ENCODE data around the gene RALGDS. TPM values are rescaled to one million over a fixed set of nuclear protein-coding genes. Genes with fewer than 3 reads are reported as not detected.

Gene RALGDS
- total RNA-seq, 1 experiment from 2014 or later = 24.8 TPM

DNA sequence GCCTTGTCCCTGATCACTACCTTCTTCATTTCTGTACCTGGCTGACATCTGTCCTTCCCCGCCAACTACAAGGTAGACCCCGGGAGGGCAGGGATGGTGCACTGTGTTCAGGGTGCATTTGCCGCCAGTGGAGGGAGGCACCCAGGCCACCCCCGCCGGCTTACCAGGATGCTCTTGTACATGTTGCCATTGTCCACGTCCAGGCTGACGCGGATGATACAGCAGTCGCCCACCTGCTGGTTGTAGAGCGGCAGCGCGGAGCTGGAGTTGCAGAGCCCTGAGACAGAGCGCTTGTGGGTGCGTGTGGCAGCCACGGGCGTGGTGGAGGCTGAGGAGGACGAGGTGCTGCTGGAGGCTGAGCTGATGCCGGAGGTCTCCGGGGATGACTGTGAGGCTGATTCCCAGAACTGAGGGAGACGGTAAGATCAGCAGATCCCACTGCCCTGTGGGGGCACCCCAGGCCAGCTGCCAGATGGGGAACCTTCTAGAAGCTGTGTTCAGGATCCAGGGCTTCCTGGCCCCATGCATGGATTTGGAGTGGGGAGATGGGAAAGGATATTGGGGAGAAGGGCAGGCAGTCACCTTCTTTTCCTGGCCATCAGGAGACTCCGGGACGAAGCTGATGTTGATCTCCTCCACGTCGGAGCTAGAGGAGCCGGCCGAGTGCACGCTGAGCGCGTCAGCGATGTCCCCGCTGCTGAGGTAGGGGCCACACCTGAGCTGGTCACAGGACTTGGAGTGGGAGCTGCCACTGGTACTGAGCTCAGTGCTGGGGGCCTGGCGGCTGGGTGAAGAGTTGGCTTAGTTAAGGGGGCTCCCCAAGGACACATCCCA lies 19.5 kb downstream of the RALGDS start:
- Histone ChIP-seq H3K36me3 (ENCODE audit: low read depth) (peaks cover 20% of the 10 kb centered on the region), H2AFZ (no peak overlapping the region), H3K4me1 (replicated peaks; ENCODE audit: insufficient read depth) (peaks cover 12% of the 10 kb centered on the region), H3K27ac (no peak overlapping the region), H3F3A (ENCODE audit: insufficient read depth, low read depth) (no peaks in the 10 kb centered on the region), H4K20me1 (ENCODE audit: insufficient read depth) (no peaks in the 10 kb centered on the region), H3K9me2 (ENCODE audit: insufficient read depth) (no peaks in the 10 kb centered on the region), H3K9me3 (ENCODE audit: insufficient read depth, low read depth) (peaks cover 5% of the 10 kb centered on the region; the same call in 1 of the 2 replicates), H3K4me3 (no peak overlapping the region), H3K4me2 (no peak overlapping the region), H3K27me3 (ENCODE audit: insufficient read depth, low read depth) (no peaks in the 10 kb centered on the region), H3K79me2 (ENCODE audit: low read depth) (no peaks in the 10 kb centered on the region)
- CTCF ChIA-PET = interaction anchor here (1.6 to 3.2 kb wide), 2 partner anchors 42 to 46 kb away, joined by 6 to 36 read pairs; no protein-coding TSS in a partner anchor
- intact Hi-C loops (cut with micrococcal nuclease; ENCODE audit: unreplicated experiment) = loop anchor here (5.0 kb wide), 1 partner anchor 69 kb away; the partner anchor contains the start of gene GTF3C5
- BruUV-seq (replicated peaks) = no TSS peak
- no peak for DNase-seq
- POLR2A ChIA-PET (ENCODE audit: unreplicated experiment) = no interaction called here
- no peak for TF ChIP-seq CTCF (conservative IDR thresholded peaks at IDR 0.05)
- TF ChIP-seq EZH2 (IDR thresholded peaks at IDR 0.05; ENCODE audit: low read depth) = no peak

GRCh38 chr9:133100506-133101355 lies 20.3 kb downstream of the RALGDS start:
- POLR2A ChIA-PET (ENCODE audit: unreplicated experiment) = no interaction called here
- peaks cover 25% of the 10 kb centered on the region for H3K36me3 ChIP-seq (ENCODE audit: low read depth)
- no TSS peak for BruUV-seq (replicated peaks)

More at GRCh38 chr9:133100506-133101355, 20.3 kb downstream of the RALGDS start:
- CTCF ChIA-PET = interaction anchor here (0.7 kb wide), 1 partner anchor 34 kb away, joined by 3 read pairs; no protein-coding TSS in a partner anchor
- no peak overlapping the region for H3K4me2 ChIP-seq
- intact Hi-C loops (cut with micrococcal nuclease; ENCODE audit: unreplicated experiment) = loop anchor here (5.0 kb wide), 1 partner anchor 68 kb away; the partner anchor contains the start of gene GTF3C5
- H2AFZ ChIP-seq = no peak overlapping the region
- peaks cover 12% of the 10 kb centered on the region for H3K4me1 ChIP-seq (replicated peaks; ENCODE audit: insufficient read depth)
- DNase-seq = no peak
- H4K20me1 ChIP-seq (ENCODE audit: insufficient read depth) = no peaks in the 10 kb centered on the region
- H3K27me3 ChIP-seq (ENCODE audit: insufficient read depth, low read depth) = no peaks in the 10 kb centered on the region
- H3K9me3 ChIP-seq (ENCODE audit: insufficient read depth, low read depth) = peaks cover 12% of the 10 kb centered on the region; the same call in 1 of the 2 replicates
- TF ChIP-seq EZH2 (IDR thresholded peaks at IDR 0.05; ENCODE audit: low read depth) (no peak), CTCF (conservative IDR thresholded peaks at IDR 0.05) (no peak)
- no peaks in the 10 kb centered on the region for H3F3A ChIP-seq (ENCODE audit: insufficient read depth, low read depth)
- H3K4me3 ChIP-seq = no peak overlapping the region
- H3K9me2 ChIP-seq (ENCODE audit: insufficient read depth) = no peaks in the 10 kb centered on the region
- H3K27ac ChIP-seq = no peak overlapping the region
- H3K79me2 ChIP-seq (ENCODE audit: low read depth) = no peaks in the 10 kb centered on the region

Data from PC-9 (cell line).